Activated CD8-positive, alpha-beta memory T cell treated with anti-CD3 and anti-CD28 coated beads for 24 hours (primary cell): ENCODE data around the gene PPP1R14B.
A peak's percentile ranks its signal among the peaks of the same experiment; 100 is the strongest.

Experiments used
- DNase-seq: peaks from one replicate; pipeline ENCODE4 v3.0.0-alpha.2; 2020

PPP1R14B gene

DNA sequence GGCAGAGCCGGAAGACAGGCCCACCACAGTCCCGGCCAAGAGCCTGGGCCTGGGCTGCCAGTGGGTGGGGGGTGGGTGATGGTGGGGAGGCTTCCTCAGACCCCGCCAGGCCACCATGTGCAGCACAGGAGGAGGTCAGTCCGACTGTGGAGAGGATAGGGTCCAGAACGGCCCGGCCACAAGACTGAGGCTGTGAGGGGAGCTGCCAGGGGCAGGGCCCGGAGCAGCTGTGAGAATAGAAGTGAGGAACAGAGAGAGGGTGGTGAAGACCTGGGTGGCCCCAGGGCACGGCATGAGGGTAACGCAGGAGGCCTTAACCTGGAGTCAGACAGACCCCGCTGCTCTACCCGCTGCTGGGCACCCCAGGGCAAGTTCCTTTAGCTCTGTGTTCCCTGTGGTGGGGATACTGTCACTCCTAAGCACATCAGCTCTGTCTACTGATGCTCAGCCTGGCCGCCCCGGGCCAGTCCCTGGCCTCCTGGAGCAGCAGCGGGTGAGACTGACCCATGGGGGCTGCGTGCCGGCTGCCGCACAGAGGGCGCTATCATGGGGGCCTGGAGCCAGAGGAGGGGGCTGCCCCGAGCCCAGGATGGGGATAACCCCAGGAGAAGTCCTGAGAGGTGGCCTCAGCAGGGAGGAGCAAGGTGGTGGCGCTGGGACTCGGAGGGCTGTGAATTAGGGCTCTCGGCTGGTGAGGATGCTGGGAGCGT is 38.5 kb downstream of the PPP1R14B start:
- DNase-seq = peak; percentile 71

GRCh38 chr11:64207256-64208085 is 39.3 kb downstream of the PPP1R14B start:
- DNase-seq = peak; percentile 93

DNA sequence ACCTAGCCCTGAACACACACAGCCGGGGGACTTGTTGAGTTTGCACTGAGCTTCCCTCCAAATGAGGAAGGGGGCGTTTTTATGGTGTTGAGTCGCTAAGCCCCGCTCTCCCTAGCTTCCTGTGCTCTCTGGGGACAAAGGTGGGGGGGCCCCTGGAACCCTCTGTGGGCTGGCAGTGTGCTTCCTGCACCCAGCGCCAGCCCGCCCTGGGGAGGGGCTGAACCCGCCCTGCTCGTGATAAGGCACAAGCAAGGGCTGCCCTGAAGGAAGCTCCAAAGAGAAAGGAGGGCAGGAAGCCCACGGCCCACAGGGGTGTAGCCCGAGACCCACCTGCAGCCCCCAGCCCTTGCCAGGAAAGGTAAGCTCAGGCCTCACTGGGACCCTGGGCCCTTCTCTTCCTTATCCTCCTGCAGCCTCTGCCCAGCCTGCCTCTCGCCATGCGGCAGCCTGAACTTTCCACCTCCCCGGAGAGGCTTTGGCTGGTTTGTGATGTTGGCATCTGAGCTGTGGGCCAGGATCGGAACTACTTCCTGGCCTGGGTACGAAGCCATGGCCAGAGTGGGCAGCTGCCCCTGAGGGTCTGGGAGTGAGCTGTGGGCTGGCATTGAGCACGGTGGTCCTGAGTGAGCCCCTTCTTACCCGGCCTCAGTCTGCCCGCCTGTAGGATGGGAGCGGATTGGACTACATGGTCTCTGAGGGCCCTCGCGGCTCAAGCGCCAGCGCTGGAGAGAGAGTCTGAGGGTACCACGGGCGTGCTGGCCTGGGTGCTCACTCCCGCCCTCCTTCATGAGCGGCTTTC is 40.1 kb downstream of the PPP1R14B start, which contains the start of gene FERMT3:
FERMT3 (plus strand) TSS at position 265 of the 799 bp plus-strand sequence. CDS start 644 bp downstream, outside the sequence.
- DNase-seq = peak; percentile 88

GRCh38 chr11:64204464-64204989 is 42.2 kb downstream of the PPP1R14B start:
- DNase-seq = peak; percentile 82

DNA sequence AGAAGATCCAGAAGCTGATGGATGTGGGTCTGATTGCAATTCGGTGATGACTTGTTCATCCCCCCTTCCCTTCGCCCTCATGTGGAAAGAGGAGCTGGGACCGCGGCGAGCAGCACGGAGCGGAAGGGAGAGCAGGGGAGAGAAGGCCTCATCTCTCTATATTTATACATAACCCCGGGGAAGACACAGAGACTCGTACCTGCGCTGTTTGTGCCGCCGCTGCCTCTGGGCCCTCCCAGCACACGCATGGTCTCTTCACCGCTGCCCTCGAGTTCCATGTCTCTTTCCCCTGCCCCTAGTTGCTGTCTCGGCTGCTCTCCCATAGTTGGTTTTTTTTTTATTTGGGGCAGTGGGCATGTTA is 42.7 kb downstream of the PPP1R14B start:
- no peak for DNase-seq

DNA sequence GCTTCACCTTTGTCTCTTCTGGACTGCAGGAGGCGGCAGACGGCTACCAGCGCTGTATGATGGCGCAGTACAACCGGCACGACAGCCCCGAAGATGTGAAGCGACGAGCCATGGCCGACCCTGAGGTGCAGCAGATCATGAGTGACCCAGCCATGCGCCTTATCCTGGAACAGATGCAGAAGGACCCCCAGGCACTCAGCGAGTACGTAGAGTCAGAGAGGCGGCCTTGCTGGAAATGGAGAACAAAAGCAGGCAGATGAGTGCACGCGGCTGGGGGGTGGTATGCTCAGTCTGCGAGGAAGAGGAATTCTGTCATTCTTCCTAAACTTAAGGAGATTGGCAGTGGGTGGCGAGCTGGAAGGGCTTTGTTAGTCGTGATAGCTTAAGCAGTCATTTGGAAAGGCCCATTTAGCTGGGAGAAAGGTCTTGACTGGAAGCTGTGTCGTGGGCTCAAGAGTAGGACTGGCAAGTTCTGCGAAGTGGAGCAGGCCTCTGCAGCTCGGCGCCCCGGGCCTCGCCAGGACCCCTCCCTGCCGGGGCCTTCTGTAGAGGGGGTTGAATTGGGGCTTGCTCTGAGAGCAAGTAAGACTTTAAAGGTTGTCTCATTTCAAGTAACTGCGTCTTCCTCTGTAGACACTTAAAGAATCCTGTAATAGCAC is 43.2 kb downstream of the PPP1R14B start:
- no peak for DNase-seq

GRCh38 chr11:64202992-64203391 is 43.8 kb downstream of the PPP1R14B start:
- DNase-seq = no peak

- no peak for DNase-seq
Observed at GRCh38 chr11:64201543-64201942, 45.2 kb downstream of the PPP1R14B start.

DNA sequence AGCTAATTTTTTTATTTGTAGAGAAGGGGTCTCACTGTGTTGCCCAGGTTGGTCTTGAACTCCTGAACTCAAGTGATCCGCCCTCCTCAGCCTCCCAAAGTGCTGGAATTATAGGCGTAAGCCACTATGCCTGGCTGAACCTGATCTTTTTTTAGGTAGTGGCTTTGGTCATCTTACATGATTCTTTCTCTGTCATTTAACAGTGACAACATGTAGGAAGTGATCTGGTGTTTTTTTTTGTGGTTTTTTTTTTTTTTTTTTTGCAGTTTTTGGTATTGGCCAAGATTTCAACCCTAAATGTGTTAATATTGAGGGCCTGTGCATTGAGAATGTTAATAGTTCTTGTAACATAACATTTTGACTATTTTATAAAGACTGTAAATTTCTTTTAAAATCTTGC is 48.2 kb downstream of the PPP1R14B start:
- no peak for DNase-seq

- DNase-seq = no peak
Observed at GRCh38 chr11:64196626-64197025, 50.1 kb downstream of the PPP1R14B start.
